Measurements from ENCODE around the gene PRKAG2.
"Not testable (repeated sequence)": the region's sequence is repeated elsewhere in the genome, so short reads cannot be mapped to it uniquely, and the experiment has no call there.

Gene PRKAG2

DNA sequence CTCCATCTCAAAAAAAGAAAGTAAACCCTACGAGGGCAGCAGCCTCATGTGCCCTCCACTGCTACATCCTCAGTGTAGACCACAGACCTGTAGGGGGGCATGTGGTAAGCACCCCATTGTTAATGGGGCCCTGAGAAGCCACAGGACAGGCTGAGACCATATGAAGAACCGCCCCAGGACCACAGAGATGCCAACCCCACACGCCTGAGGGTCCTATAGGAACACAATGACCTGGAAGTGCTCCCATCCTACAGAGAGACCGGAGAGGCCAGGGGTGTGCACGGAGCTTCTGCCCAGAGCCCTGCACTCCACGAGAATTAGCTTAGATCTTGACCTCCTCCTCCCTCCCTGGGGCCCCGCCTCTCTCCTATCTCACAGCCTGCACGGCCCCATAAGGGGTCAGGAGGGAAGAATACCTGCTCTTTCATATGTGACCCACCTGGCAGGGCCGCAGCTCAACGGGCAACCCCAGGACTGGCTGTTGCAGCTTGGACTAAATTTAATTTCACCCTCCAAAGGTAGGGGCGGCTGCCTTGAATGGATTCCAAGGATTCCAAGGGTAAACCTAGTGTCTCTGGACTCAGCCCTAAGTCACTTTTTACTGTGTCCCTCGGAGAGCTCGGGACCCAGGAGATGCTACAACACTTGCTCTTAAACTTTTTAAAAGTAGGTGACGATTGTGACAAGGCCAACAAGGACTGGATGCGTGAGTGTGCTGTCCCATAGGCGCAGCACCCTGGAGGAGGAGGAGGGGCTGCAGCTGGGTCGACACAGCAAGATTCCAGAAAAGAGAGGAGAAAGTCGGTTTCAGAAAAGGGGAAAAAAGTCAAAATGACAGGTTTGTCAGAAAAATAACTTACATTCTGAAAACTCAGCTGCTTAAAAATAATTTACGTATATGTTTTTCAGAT lies 24.2 kb downstream of the PRKAG2 start:
- in situ Hi-C loops (cut with MboI; ENCODE audit: low sequenced_read_pairs): no loop called here

DNA sequence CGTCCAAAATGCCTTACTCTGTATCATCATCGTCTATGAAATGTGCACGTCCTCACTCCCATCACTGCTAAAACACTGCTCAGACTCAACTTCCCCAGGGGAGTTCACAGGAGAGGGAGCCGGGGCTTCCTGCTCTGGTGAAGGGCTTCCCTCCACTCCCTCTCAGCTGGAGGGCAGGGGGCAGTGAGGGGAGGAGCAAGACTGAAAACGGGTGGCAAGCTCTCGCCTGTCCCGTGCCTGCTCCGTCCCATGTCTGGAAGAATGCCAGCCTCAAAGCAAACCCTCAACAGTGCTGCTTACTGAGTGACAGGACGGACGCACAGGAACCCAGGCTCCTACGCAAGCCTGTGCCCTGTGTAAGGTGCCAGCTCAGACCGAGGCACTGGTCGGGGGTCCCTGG lies 25.1 kb downstream of the PRKAG2 start:
- in situ Hi-C loops (cut with MboI; ENCODE audit: low sequenced_read_pairs): no loop called here

DNA sequence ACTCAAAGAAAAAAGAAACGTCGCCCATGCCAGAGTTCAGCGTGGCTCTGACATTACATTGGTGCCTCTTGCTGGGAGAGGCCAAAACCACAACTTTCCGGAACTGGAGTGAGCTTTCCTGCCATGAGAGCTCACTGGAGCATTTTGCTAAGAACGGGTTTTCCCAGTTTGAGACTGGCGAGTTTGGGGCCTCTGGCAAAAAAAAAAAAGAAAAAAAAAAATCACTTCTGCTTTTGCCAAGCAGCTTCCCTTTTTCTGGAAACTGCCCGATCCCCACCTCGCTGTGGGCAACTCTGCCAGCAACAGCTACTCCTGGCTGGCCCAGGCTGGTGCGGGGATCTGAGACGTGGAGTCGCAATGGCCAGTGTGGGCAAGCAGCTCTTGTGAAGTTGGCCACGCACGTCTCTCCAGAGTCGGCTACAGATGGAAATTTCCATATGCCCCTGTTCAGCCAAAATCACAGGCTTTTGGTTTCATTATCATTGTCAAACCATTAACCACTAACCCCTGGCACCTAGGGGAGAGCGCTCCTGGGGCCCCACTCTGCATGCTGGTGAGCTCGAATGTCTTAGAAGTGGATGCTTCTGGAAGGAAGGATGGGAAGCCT lies 25.7 kb downstream of the PRKAG2 start:
- in situ Hi-C loops (cut with MboI; ENCODE audit: low sequenced_read_pairs): no loop called here

DNA sequence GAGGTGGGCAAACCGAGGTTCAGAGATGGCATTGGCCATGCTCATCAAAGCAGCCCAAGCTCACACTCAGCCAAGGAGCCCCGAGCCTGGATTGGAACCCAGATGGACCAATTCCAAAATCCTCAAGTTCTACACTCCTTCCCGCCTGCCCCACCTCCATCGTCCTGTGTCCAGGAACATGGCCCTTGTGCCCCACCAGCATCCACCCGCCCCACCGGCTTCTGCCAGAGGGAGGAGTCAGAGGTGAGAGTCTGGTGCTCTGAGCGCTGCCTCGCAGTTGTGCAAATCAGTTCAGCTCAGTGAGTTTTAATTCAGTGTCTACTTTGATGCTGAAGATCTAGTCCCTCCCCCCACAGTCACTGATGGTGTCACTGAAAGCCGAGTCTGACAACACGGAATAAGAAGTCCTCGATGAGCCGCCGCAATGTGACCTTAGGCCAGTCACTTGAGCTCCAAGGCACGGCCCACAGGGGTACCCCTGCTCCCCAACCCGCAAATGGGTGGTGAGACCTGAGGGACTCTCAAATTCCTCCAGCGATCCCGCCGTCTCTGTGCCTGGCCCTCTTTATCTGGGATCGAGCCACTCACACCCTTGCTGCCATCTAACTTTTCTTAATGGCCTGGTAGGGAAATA lies 26.3 kb downstream of the PRKAG2 start:
- in situ Hi-C loops (cut with MboI; ENCODE audit: low sequenced_read_pairs): no loop called here

DNA sequence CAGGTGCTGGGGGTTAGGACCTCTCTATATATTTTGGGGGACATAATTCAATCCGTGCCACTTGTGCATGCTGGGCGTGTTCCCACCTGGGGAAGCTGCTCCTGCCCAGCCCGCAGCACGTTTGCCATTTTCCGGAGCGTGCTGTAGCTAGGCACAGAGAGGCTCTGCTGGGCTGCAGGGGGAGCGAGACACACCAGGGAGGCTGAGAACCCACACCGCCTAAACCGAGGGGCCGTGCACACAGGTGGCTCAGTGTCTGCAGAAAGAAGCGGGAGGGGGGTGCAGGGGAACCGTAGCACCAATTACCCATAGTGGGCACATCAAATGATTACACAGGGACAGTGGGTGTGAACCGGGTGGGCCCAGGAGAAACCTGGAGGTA lies 27.0 kb downstream of the PRKAG2 start:
- in situ Hi-C loops (cut with MboI; ENCODE audit: low sequenced_read_pairs): no loop called here

DNA sequence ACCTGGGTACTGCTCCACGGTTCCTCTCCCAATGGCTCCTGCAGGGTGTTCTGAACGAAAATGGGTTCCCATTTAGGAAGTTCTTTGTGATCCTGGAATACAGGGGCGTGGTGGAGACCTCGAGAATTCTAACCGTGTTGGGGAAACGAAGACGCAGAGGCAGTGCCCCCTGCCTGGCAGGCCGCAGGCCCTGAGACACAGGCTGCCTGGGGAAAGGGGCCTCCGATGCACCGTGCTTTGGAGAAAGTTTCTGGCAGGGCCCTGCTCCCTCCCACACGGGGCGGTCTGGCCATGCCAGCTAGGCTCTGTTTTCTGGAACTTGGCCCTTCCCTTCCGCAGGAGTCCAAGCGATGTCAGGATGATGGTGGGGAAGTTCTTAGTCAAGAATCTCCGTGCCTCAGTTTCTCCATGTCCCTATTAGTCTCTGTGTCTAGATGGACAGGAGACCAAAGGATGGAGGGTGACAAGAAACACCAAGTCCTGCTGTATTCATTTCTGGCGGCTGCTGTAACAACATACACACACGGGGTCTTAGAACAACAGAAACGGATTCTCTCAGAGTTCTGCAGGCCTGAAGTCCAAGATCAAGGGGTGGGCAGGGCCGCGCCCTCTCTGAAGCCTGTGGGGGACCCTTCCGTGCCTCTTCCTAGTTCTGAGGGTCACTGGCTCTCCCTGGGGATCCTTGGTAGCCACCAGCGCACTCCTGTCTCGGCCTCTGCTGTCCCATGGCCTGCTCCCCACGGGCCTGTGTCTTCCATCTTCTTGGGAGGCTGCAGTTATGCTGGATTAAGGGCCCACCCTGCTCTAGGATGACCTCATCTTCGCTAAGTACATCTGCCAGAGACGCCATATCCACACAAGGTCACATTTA lies 27.7 kb downstream of the PRKAG2 start:
- in situ Hi-C loops (cut with MboI; ENCODE audit: low sequenced_read_pairs): no loop called here

DNA sequence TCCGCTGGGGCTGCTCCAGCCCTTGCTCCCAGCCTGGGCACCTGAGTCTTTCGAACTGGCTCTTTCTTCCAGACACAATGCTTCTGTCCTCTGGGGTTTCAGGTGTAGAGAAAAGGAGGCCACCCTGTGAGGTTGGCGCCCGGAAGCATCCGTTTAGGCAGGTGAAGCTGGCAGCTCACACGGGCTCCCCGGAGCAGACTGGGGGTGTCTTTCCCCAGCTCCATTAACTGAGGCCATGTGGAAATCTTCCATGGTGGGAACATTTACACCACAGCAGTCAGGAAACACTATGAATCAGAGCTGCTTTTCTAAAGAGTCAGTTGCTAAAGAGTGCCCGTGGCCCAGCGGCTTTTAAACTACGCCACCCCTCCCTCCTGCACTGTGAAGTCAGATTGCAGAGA lies 29.2 kb downstream of the PRKAG2 start:
- in situ Hi-C loops (cut with MboI; ENCODE audit: low sequenced_read_pairs): no loop called here

DNA sequence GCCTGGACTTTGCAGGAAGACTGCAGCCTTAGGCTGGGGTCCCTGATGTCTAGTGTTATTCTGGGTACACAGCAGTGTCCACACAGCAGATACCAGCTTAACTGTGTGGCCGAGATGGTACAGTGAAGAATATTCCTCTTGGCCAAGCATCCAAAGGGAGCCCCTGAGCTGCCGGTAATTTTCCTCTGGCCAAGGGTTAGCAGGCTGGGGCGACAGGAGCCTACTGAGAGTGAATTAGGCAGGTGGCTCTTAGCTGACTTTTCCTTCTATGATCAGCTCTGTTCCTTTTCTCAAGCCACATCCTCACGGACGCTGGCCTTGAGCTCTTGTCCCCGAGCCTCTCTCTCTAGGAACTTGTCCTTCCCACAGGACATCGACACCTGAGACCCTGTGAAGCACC lies 29.8 kb downstream of the PRKAG2 start:
- in situ Hi-C loops (cut with MboI; ENCODE audit: low sequenced_read_pairs): no loop called here

DNA sequence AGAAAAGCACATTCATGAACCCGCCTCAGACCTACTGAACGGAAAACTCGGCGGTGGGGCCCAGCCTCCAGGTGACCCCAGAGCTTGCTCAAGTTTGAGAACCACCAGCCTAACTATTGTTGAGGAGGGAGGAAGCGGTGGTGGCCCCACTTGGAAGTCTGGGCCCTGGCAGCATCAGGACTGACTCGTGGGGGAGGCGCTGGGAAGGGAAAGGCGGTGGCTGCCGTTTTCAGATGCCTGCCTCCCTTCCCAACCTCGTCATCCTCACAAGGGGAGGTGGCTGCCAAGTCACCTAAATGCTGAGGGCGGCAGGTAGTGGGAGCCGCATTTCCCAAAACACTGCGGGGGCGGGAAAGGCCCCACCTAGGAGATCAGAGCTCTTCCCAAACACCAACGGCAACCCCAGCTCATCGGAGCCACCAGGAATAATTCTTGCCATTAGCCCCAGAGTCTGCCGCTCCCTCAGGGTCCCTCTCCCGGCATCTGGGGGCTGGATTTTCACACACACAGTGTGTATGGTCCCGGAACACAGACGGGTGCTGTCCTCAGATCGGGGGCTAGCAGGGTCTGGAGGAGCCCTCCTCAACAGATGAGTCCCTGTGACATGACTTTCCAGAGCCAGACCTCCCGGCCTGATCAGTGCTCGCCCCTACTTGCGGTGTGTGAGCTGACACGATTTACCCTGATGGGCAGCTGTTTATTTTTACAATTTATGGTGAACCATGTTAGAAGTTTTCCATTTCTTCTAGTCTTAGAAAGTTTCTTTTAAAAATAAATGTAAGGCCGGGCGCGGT lies 31.3 kb downstream of the PRKAG2 start:
- in situ Hi-C loops (cut with MboI; ENCODE audit: low sequenced_read_pairs): no loop called here

DNA sequence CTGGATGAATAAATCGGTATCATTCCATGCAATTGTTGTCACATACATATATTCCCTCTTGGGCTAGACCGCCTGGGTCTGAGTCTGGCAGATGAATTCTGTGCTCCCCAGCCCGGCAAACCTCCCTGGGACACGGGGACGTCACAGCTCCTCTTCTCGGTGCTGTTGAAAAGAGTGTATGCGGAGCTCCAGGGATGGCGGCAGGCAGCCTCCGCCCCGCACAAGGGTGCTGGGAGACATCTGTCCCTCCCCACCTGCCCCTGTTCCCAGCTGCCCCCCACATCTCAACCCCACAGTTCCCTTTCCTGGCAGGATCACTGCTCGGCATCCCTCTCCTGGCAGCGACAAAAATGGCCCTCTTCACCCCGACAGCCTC lies 32.1 kb downstream of the PRKAG2 start:
- in situ Hi-C loops (cut with MboI; ENCODE audit: low sequenced_read_pairs): no loop called here

DNA sequence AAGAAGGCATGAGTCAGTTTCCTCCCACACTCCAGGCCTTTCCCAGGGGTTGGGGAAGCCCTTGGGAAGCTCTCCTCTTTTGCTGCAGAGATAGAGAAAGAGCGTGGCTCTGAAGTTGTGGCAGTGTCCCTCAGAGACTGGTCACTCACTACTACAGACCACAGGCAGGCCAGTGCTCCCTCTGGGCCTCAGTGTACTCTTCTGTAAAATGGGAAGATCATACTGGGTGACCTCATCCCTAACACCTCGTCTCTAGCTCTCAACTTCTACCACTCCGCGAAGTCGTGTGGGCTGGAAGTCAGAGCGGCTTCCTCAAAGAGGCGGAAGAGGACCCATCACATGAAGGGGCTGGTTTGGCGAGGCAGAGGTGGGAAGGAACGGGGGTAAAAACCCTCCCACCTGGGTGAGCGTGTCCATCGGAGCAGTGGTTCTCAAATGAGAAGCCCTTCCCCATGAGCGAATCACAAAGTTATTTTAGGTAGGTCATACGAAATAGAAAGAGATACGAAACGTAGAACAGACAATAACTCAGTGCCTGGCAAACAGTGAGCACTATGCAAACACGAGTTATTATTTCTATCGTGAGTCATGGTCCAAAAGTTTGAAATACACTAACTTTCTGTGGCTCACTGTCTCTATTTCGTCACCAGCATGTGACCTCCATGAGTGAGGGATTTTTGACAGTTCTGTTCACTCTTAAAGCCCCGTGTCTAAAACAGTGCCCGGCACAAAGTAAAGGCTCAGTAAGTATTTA lies 32.7 kb downstream of the PRKAG2 start:
- in situ Hi-C loops (cut with MboI; ENCODE audit: low sequenced_read_pairs): no loop called here

DNA sequence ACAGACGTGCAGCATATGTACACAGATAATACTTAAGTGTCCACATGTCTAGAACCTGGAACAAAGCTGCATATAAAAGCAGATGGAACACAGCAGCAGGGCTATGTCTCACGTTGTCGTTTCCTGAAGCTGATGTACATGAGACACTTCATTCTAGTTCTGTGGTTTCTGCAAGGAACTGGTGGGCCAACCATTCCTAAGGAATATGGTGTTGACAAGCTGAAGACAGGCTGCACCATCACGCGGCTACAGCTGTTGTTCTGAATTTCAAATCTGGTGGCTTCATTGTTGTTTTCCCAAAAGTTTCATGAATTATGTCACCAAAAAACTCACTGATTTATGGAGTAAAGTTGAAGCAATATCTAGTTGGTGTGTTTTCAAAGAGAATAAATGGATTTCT lies 33.7 kb downstream of the PRKAG2 start:
- in situ Hi-C loops (cut with MboI; ENCODE audit: low sequenced_read_pairs): no loop called here

DNA sequence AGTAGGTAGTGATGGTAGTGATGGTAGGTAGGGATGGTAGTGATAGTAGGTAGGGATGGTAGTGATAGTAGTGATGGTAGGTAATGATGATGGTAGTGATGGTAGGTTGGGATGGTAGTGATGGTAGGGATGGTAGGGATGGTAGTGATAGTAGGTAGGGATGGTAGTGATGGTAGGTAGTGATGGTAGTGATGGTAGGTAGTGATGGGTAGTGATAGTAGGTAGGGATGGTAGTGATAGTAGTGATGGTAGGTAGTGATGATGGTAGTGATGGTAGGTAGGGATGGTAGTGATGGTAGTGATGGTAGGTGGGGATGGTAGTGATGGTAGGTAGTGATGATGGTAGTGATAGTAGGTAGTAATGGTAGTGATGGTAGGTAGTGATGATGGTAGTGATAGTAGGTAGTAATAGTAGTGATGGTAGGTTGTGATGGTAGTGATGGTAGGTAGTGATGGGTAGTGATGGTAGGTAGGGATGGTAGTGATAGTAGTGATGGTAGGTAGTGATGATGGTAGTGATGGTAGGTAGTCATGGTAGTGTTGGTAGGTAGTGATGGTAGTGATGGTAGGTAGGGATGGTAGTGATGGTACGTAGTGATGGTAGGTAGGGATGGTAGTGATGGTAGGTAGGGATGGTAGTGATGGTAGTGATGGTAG lies 35.4 kb downstream of the PRKAG2 start:
- in situ Hi-C loops (cut with MboI; ENCODE audit: low sequenced_read_pairs): not testable (repeated sequence)

DNA sequence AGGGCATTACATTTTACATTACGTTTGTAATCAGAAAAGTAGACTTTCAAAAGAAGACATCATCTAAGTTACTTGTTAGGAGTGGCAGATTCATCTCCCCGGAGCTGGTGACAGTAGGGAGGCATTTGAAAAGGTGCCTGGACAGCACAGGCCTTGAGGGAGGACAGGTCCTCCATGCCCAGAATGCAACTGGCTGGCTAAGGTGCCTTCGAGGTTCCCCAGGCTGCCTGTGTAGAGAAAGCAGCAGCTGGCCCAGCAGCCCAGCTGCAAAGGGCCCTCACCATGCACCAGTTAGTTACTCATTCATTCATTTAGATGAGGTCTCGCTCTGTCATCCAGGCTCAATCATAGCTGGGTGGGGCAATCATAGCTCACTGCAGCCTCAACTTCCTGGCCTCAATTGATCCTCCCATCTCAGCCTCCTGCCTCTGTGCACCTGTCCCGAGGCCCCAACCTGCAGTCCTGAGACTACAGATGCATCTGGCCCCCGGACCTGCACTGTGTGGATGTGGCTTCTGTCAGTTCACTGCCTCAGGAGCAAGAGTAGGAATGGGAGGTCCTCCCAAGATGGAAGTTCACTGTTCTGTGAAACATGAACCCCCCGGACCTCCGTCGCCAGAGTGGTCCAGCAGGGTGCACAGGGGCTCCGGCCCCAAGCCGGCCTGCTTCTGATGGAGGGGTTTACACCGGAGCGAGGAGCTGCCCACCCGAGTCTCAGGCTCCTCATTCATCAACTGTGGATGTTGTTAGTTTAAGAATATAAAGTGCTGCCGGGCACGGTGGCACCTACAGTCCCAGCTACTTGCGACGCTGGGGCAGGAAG lies 36.6 kb downstream of the PRKAG2 start:
- in situ Hi-C loops (cut with MboI; ENCODE audit: low sequenced_read_pairs): no loop called here

DNA sequence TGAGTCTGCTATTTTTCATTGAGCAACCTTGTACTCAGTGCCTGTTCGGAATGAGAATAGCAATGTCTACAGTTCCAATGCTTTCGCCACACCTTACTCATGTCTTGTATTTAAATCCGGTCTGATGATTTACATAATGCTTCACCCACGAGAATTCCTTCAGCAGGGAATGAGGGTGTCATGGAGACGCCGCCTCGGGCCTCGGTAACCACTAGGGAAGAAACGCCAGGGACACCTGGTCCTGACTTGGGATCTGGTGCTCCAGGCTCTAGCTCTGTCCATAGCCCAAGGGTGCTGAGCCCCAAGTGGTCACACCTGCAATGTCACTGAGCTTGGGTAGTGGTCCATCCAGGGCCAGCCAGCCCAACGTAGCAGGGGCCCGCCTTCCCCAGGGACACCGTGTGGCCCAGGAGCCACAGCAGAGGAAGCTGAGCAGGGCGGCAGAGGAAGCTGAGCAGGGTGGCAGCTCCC lies 37.4 kb downstream of the PRKAG2 start:
- in situ Hi-C loops (cut with MboI; ENCODE audit: low sequenced_read_pairs): no loop called here

DNA sequence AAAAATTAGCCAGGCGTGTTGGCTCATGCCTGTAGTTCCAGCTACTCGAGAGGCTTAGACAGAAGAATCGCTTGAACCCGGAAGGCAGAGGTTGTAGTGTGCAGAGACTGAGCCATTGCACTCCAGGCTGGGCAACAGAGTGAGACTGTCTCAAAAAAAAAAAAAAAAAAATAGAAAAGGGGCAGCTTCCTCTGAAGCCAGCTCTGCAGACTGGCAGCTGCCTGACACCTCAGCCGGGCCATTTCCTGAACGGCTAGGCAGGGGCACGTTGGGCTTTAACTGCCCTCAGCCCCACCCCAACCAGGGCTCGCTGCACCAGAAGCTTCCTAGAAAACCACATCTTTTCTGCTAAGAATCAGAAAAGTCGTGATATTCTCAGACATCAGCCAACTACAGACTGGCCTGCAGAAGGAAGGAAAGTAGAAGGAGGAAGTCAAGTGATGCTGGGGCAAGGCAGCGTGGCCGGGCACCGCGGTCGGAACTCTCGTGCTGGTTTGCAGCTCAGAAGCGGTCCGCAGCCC lies 38.0 kb downstream of the PRKAG2 start:
- in situ Hi-C loops (cut with MboI; ENCODE audit: low sequenced_read_pairs): no loop called here

DNA sequence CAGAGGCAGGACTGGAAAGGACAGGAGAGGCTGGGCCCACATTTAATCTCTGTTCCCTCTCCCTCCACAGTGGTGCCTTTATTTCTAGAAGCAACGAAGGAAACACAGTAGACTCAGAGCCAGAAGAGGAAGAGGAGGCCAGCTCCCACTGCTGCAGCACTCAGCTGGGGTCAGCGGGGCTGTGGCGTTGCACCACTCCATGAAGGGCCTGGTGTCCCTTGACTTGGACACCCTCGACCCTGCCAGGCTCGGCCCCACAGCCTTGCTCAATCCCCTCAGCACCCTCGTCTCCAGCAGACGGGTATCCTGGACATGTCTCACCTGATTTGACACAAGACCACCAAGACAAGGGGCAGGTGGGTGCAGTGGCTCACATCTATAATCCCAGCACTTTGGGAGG lies 38.8 kb downstream of the PRKAG2 start:
- in situ Hi-C loops (cut with MboI; ENCODE audit: low sequenced_read_pairs): no loop called here

Measured in HL-60/S4 (cell line).